Limb (tissue), 2 donors: ENCODE measurements around the gene TP53AIP1.
A peak's percentile ranks its signal among the peaks of the same experiment; 100 is the strongest.

ENCODE experiments used
- DNase-seq, 2 donors: peaks; one replicate each; pipeline ENCODE4 v3.0.0-alpha.2; 2016; ENCODE audit errors: extremely low spot score in 2 of 2

The TP53AIP1 gene

DNA sequence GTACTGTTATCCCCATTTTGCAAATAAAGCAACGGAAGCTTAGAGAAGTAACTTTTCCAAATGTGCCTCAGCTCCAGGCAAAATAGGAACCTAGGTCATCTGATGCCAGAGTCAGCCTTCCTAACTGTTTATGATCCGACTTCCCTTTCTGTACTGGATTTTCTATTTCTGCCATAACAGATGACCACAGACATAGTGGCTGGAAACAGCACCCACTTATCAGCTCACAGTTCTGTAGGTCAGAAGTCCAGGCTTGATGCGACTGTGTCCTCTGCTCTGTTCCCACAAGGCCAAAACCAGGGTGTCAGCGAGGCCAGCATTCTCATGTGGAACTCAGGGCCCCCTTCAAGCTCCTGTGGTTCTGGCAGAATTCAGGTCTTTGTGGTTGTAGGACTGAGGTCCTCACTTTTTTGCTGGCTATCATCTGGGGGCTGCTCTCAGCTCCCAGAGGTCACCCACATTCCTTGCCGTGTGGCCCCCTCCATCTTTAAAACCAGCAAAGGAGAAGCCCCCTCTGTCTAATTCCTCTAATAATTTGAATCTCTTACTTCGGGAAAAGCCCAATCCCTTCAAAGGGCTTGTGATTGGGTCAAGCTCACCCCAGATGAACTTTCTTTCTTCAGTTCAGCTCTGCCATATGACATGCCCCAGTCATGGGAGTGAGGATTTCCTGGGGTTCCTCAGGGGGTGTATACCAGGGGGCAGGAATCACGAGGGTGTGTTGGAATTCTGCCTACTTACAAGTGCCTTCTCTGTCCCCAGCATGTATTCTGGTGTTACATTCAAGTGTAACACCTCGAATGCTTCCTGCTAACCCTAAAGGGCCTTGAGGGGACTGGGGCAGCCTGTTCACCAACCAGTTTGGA lies 36.3 kb downstream of the TP53AIP1 start:
- DNase-seq = no peak

DNA sequence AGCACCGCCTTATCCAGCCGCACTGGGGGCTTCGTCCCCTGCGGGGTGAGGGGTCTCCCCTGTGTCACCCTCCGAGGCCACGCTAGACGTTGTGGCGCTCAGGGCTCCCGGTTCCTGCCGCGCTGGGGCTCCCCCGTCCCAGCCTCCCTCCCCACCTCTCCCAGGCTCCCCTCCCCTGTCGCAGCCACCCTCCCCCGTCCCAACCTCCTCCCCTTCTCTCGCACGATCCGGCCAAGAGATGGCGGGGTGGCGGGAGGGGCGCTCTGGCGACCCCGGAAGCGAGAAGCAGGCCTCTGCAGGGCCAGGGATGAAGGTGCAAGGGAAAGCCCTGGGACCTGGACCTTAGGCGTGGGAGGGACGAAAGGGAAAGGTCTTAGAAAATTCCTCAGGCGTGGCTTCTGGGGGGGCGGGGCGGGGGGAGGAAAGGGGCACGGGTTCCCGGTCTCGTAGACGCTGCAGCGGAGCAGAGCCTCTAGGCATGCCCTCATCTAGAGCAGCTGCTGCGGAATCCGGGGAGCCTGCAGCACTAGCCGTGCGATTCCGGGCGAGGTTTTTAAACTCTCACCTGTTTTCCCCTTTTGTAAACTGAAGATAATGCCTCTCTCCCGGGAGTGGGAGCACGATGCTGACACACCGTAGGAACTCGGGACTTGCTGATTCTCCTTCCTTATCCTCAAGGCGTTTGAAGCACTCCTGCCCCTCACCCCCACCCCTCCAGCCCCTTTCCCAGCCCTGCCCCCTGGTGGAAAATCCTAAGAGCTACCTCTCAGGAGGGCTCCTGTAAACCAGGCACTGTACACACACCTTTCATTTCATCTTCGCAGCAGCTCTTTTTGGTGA lies 37.1 kb downstream of the TP53AIP1 start:
- DNase-seq = peak; percentile 43 to 76

DNA sequence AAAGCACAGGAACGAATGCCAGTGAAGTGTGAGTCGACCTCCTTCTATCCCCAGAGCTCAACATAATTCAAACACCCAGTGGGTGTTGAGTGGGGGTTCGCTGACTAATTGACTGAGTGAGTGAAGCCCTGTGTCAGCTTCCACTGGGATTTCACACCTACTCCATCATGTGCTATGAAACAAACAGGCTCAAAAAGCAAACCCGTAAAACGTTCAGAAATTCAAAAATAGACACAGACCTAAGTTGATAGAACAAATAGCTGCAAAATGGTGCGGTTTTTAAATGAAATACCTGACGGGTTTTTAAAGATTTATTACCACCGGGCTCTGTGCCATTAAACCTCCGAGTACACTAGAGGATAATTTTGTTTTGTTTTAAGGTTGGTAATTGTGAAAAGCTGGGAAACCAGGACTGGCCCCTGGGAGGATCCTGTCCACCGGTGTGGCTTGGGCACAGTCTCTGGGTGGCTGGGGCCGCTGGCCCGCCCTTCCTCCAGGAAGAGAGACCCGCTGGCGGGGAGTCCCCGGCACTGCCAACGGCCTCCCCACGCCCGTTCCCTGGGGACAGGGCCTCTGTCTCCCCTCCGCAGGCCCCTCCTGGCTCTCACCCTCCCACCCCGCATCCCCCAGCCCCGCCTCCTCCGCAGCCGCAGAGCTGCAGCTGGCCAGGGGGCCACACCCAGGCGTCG lies 37.9 kb downstream of the TP53AIP1 start:
- peak in 1 of 2 donors; percentile 28 for DNase-seq

DNA sequence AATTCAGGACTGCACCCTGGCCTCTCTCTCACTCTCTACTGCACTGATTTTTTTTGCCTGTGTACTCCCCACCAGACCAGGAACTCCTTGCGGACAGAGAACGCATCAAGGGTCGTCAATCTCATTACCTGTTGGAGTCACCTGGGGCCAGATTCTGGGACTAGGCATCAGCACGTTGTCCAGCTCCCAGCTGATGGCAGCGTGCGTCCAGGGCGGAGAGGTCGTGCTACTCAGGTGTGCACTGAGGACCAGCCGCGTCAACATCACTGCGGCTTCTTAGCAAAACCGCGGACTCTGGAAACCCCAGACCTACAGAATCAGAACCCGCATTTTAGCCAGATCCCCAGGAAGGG lies 38.4 kb downstream of the TP53AIP1 start:
- DNase-seq = no peak

DNA sequence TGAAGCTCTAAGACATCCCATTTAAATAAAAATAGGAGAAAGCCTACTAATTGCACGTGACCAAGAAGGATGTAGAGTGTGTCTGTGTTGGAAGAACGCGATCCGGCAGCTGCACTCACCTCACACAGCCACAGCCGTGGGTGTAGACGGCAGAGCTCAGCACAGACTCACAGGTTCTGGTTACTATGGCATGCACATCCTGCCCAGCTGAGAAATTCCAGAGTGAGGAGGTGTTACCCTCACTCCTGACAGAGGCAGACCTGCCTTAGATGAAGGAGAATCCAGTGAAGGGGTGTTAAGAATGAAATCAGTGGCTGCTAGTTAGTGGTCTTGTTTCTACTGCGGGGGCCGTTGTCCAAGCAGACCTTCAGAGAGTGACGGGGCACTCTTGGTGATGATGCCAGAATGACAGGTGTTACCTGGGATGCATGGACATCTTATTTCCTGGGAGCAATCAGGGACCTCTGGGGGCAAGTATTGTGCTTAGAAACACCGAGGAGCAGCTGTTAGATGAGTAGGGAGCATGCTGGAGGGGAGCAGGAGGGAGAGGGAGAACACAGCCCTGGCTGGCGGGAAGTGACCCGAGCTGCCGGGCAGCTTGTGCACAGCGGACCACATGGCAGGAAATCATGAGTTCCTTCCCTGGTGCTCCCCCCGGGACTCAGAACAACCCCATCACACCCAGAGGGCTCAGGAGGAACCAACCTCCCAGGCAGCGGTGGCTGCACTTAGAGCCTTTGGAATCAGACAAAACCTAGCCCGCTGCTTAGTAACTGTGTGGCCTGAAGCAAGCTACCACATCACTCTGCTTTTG lies 39.2 kb downstream of the TP53AIP1 start:
- no peak for DNase-seq

DNA sequence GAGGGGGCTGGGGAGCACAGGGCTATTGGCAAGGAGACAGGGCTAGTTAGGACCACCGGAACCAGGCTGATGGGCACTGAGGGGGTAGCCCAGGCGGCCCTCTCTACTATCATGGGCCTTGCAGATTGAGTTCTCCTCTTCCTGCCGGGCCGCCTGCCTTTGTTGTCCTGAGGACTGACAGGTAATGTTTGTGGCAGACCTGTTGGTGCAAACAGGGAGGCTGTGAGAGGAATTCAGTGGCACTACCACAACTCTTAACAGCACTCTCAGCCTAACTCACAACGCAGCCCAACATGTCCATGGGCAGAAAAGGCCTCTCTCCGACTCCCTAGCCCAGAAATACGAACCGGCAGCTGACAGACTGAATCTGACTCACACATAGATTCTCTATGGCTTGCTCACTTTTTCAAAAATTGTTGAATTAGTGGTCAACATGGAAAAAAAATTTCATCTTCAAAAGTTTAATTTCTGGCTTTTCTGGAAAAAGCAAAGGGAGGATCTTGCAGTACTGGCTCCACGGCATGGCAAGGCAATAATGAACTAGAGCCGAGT lies 40.1 kb downstream of the TP53AIP1 start:
- DNase-seq = no peak

DNA sequence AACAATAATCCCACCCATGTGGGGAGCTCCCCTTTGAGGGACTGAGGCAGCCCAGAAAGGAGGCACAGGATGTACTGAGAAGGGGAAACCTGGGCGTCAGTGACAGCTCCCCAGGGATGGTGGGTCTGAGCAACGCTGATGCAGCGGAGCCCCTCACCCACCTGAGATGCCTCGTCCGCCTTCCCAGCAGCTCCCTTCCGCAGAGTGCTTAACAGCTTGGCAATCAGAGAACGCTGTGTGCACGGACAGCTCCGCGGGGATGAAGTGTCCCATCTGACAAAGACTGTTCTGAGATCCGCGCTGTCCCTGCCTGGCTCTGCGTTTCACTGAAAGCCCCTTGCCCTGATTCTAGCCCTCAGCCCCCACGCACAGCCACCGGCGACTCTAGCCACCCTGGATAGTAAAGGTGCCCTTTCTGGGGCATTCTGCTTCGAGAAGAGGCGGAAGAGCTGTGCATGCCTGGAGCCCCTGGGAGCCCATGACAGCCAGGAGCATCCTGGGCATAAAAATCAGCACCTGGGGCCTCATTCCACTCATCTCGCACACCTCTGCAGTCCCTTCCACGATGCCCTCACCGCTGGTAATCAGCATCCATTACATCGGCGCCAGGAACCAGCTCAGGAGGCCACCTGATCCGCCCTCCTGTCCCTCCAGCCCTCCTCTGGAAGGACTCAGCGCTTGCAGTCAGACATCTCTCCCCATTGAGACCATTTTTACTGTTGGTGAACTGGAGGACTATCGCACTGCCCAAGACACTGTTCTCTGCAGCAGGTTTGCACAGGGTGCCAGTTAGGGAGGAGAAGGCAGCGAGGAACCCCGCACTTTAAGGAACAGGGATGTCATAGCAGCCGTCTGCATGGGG lies 40.8 kb downstream of the TP53AIP1 start:
- no peak for DNase-seq

DNA sequence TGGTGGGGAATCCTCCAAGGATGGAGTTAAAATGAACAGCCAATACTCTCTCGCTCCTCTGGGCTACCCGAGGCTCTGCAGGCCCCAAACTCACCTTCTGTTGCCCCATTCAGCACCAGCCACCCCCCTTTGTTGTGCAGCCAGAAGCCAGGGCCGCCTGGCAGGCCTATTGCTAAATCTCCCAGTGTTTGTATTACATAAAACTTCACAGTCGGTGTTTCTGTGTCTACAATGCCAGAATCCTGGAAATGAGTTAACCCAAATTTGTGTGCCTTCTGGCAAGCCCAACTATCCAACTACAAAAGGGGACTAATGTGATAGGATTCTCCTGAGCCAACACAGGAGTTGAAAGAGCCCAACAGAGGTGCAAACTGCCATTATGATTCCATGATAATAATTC lies 42.2 kb downstream of the TP53AIP1 start:
- DNase-seq = no peak

DNA sequence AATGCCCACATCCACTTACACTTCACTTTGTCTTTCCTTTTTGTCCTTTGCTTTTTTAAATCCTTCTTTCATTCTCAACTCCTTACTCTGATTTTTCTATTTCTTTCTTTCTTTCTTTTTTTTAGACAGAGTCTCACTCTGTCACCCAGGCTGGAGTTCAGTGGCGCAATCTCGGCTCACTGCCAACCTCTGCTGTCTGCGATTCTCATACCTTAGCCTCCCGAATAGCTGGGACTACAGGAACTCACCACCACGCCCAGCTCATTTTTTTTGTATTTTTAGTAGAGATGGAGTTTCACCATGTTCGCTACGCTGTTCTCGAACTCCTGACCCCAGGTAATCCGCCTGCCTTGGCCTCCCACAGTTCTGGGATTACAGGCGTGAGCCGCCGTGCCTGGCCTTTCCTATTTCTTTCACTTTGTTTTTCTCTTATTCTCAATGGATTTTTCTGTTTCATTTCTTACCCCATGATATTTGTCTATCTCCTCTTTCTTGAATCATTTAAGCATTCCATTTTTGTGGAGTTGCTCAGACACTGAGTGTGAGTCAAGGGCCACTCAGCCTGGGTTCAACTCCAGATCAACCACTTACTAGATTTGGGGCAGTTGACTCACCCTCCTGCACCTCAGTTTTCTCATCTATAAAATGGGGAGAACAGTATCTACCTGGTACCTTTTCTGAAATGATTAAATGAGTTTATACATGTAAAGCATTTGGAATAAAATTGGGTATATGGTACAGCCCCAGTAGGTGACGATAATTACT lies 43.9 kb downstream of the TP53AIP1 start:
- no peak for DNase-seq

DNA sequence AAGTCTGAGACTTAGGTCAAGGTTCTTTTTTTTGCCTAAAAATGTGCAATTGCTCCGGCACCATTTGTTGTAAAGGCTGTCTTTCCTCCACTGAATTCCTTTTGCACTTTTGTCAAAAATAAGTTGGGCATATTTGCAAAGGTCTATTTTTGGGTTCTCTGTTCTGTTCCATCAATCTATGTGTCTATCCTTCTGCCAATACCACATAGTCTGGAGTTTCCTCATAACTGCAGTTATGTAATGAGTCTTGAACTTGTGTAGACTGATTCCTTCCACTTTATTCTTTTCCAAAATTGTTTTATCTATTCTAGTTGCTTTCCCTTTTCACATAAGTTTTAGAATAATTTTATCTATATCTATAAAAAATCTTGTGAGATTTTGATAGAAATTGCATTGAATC lies 44.8 kb downstream of the TP53AIP1 start:
- no peak for DNase-seq

DNA sequence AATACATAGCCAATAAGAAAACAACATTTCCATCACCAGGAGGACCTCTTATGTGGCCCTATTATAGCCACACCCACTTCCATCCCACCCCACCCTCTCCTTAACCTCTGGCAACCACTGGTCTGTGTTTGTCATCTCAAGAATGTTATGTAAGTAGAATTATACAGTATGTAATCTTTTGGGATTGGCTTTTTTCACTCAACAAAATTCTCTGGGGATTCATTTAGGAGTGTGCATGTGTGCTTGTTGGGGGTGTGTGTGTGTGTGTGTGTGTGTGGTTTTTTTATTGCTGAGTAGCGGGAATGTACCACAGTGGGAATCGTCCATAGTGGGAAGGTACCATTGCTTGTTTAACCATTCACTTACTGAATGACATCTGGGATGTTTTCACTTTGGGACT lies 46.3 kb downstream of the TP53AIP1 start:
- no peak for DNase-seq

DNA sequence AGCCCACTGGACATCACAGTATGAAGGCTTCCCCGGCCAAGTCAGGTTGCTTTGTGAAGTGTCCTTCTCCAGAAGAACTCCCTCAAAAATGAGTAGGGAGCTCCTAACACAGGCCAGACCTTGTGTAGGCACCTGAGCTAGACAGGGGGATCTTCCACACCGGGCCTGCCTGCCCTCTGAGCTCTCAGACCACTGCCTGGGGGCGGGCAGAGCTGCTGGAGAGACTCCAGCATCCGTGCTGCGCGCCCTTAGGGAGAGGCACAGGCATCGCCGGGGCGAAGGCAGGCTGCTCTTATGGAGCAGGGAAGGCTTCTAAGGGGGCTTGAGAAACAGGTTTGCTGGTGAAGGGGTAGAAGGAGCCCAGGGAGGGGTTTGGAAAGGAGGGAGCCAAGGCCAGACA lies 47.1 kb downstream of the TP53AIP1 start:
- DNase-seq = no peak

DNA sequence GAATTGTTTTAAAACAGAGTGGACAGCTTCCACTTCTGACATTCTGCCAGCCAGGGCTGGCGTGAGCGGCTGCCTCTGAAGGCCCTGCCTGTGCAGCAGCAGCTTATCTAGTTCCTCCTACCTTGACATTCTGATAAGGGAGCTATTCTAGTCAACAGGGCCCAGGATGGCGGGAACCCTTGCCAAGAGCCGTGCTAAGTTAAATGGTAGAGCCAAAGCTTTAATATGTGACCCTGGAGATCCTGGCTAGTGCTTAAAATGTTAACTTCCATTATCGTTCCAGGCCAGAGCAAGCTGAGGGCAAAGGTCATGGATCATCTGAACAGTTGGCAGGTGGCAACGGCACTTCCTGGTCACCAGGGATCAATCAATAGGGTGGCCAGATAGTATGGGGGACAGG lies 48.0 kb downstream of the TP53AIP1 start:
- no peak for DNase-seq

DNA sequence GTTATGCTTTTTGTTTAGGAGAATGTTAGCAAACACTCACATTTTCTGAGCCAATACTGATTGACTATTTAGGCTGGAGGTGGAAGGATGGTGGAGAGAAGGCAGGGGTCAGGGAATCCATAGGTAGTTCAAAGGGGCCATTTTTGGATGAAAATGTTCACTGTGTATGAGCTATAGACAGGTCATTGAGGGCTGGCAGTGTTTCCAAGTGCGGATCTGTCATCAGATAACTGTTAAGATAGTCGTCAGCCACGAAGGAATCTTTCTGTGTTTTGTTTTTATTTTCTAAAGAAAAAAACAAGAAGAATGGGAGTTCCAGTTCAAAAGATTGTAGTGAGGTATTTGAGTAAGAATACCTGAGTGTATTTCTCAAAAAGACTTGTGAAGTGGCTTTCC lies 48.4 kb downstream of the TP53AIP1 start:
- DNase-seq = no peak

DNA sequence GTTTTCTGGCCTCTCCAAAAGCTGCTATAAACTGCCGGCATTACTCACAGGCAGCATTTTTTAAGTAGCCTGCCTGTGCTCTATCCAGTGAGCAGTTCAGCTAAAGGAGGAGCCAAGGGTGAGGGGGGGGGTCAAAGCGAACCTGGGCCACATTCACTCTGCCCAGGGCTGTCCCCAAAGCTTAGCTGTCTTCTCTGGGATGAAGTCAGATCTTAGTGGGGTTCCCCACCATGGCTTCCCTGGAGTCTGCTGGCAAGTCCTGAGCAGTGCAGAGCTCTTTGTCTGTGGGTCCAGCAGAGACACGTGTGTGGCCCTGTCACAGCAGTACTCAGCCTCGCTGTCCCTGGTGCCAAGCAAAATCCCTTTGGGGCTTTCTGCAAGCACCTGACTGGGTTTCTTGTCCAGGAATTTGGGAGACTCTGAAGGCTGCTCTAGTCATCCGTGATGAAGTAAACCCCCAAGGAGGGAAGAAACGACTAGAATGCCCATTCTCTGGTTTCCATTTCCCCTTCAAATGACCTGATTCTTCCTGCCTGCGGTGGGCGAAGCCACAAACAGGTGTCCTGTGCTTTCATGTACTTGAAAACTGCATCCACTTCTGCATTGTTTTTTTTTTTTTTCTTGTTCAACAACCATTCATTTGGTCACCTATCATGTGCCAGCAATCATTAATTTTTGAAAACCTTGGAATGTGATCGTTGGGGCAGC lies 48.9 kb downstream of the TP53AIP1 start:
- DNase-seq = no peak

DNA sequence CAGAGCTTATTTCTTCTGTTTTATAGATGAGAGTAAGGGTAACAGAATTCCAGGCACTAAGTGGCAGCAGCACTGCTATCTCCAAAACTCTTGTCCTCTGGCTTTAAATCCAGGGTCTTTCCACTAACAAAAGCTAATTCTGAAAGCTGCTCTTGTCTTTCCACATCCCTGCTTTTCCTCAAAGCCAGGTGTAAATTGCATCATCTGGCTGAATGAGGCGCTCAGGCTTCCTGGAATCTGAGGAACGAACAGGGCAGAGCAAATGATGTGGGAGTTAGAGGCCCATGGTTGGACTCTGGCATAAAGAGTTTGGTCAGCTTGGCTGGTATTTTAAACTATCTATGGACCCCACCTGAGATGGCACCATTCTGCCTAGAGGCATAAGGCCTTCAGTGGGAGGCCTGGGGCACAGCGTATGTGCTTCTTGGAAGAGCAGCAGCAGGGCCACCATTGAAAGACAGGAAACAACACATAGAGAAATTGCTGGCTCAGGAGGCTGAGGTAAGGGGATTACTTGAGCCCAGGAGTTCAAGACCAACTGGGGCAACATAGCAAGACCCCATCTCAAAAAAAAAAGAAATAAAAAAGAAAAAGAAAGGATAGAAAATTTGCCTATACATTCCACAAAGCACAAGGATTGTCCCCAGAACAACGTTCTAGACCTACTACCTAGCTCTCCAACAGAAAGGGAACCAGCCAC lies 49.7 kb downstream of the TP53AIP1 start:
- DNase-seq = no peak

DNA sequence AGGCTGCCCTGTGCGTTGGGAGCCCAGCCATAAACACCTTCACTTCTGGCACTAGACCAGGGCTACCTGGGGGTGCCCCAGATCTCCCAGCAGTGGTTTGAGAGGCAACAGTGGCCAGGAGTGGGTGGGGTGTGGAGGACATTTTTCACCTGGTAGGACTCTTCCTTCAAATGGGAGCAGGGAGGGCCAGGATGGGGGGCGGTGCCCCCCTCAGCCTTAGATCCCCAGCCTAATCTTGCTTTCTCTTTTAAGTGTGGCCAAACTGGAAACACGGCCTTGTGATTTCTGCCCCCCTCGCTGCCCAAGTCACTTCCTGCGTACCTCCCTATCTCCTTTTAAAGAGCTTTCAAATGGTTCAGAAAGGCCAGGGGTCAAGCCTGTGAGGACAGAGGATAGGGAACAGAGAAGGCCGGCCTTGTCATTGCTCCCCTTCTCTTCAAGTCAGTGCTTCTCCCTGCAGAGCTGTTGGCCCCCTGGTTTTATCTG lies 50.7 kb downstream of the TP53AIP1 start:
- DNase-seq = no peak
